Pancreas (tissue), 10 donors: ENCODE measurements around the gene PLEKHA5. TPM values are rescaled to one million over a fixed set of nuclear protein-coding genes. Genes with fewer than 3 reads are reported as not detected.

Source experiments
- ATAC-seq, 4 donors: fragments of 200-7000 bp; cut with Tn5 transposase; one replicate each; pipeline versions ENCODE4 v1.8.0 to v1.9.1; 2020; ENCODE audit warnings: mild to moderate bottlenecking in 4 of 4, moderate library complexity in 4 of 4
- DNase-seq, 6 donors: peaks; one replicate each; pipeline ENCODE4 v3.0.0-alpha.2; 2020
- FAIRE-seq: peaks from 2 replicates; lab custom pipeline; 2012; peaks lifted over from hg19 to GRCh38; lab: Jason Lieb, UNC
- H3K27ac ChIP-seq, 4 donors: fragments of 200-600 bp; sonication (generic); 1 replicate in 3 of 4; 2 replicates in 1 of 4; pipeline versions ENCODE4 v1.5.0 to v1.8.0; 2020
- H3K27me3 ChIP-seq, 4 donors: fragments of 200-600 bp; one replicate each; pipeline ENCODE4 v1.8.0; 2021
- H3K36me3 ChIP-seq, 3 donors: fragments of 200-600 bp; sonication (generic) in 1 of 3; one replicate each; pipeline versions ENCODE4 v1.5.0 to v1.8.0; 2020 to 2021
- H3K4me1 ChIP-seq, 3 donors: fragments of 200-600 bp; one replicate each; pipeline ENCODE4 v1.8.0; 2021
- H3K4me3 ChIP-seq, 4 donors: fragments of 200-600 bp; sonication (generic) in 2 of 4; one replicate each; pipeline versions ENCODE4 v1.5.0 to v1.8.0; 2020 to 2021
- H3K9me3 ChIP-seq, 4 donors: fragments of 200-600 bp; one replicate each; pipeline ENCODE4 v1.8.0; 2021
- CTCF ChIP-seq, 4 donors: fragments of 200-600 bp; sonication (generic) in 3 of 4; IDR thresholded peaks; one replicate each; pipeline versions ENCODE4 v1.5.0 to v1.8.0; 2021; ENCODE audit warnings: antibody characterized with exemption in 4 of 4
- WGBS, 2 donors: extraction: QIAGEN DNeasy Blood & Tissue Kit; methylation state at CpG; one replicate each; pipeline ENCODE4 v1.1.7; 2013; 5-methylcytosine and 5-hydroxymethylcytosine counted together
- intact Hi-C, 3 donors: fragments of 100-400 bp; cut with DNase I; formaldehyde crosslinking; loops; one replicate each; pipeline versions ENCODE4 v1.11.1 to v1.14.2; 2022
- polyA plus RNA-seq, 2 donors: library from polyadenylated mRNA; stranded (reverse); fragments of 200-250 nt; gene quantifications; one replicate each; pipeline ENCODE4 v1.2.3, GENCODE V29; 2013
- total RNA-seq, 6 donors: library from RNA; stranded (reverse); fragmentation: NEBNext Ultra II Directional in 4 of 6; extraction: Animal tissue kit (Norgen Biotek cat#: 25700) in 4 of 6; gene quantifications; one replicate each; pipeline versions ENCODE4 v1.2.1 to v1.2.4, GENCODE V29; 2021 to 2023
- donor health status: healthy with polysubstance abuse.
- donor health status: DM: no; HTN: no; CAD: no; lungs with moderate emphysema.
- donor health status: DM: no; HTN: no; CAD: no.
- donor health status: control.
- donor health status: control.
- donor health status: Bipolar disorder and iron deficiency.
- donor health status: DM: yes; HTN: yes; CAD: no.
- donor health status: DM: no; HTN: no; CAD: no.
- donor health status: DM: no; HTN: no; CAD: no.
- donor health status: DM: yes; HTN: yes; CAD: no.

PLEKHA5 gene
- total and polyA plus RNA-seq, 8 donors: 10.3 to 26.4 (median 17.5) TPM

GRCh38 chr12:19239102-19239501 lies 109.6 kb downstream of the PLEKHA5 start:
- Histone ChIP-seq H3K4me3 (no peak overlapping the region), H3K36me3 (no peaks in the 10 kb centered on the region), H3K4me1 (peaks cover 0 to 12% (median 4%) of the 10 kb centered on the region in 3 donors), H3K9me3 (no peaks in the 10 kb centered on the region), H3K27ac (no peak overlapping the region), H3K27me3 (no peaks in the 10 kb centered on the region)
- no peak for TF ChIP-seq CTCF (IDR thresholded peaks at IDR 0.05)
- WGBS, 2 donors: 75 to 82% methylated on average over 5 of the region's 5 CpGs
- no peak for FAIRE-seq
- ATAC-seq: no peak
- DNase-seq: no peak
- intact Hi-C loops: no loop called here

- Histone ChIP-seq H3K36me3 (no peaks in the 10 kb centered on the region), H3K9me3 (no peaks in the 10 kb centered on the region), H3K27ac (no peak overlapping the region), H3K4me1 (peaks cover 0 to 6% (median 0%) of the 10 kb centered on the region in 3 donors), H3K4me3 (no peak overlapping the region), H3K27me3 (no peaks in the 10 kb centered on the region)
- FAIRE-seq (no peak), DNase-seq (no peak), ATAC-seq (no peak)
- intact Hi-C loops: no loop called here
- TF ChIP-seq CTCF (IDR thresholded peaks at IDR 0.05): no peak
- WGBS, 2 donors: 62 to 65% methylated on average over 6 of the region's 6 CpGs
Measured at GRCh38 chr12:19239616-19240234, 110.2 kb downstream of the PLEKHA5 start.

GRCh38 chr12:19242581-19242980 lies 113.0 kb downstream of the PLEKHA5 start:
- no peak for DNase-seq
- H3K4me3 ChIP-seq: no peak overlapping the region
- H3K9me3 ChIP-seq: no peaks in the 10 kb centered on the region
- ATAC-seq: no peak
- peaks cover 0 to 4% (median 0%) of the 10 kb centered on the region in 3 donors for H3K4me1 ChIP-seq
- no peaks in the 10 kb centered on the region for H3K36me3 ChIP-seq
- intact Hi-C loops: no loop called here
- FAIRE-seq: no peak
- H3K27ac ChIP-seq: no peak overlapping the region
- no peaks in the 10 kb centered on the region for H3K27me3 ChIP-seq
- no peak for TF ChIP-seq CTCF (IDR thresholded peaks at IDR 0.05)

- WGBS, 2 donors: 91 to 93% methylated on average over 2 of the region's 2 CpGs
- intact Hi-C loops: no loop called here
- Histone ChIP-seq H3K27ac (no peak overlapping the region), H3K9me3 (no peaks in the 10 kb centered on the region), H3K4me1 (peaks cover 0 to 3% (median 0%) of the 10 kb centered on the region in 3 donors), H3K27me3 (no peaks in the 10 kb centered on the region), H3K36me3 (no peaks in the 10 kb centered on the region), H3K4me3 (no peak overlapping the region)
- DNase-seq (no peak), FAIRE-seq (no peak), ATAC-seq (no peak)
- TF ChIP-seq CTCF (IDR thresholded peaks at IDR 0.05): no peak
Measured at GRCh38 chr12:19243551-19243950, 114.0 kb downstream of the PLEKHA5 start.

GRCh38 chr12:19244312-19244711 lies 114.8 kb downstream of the PLEKHA5 start:
- H3K9me3 ChIP-seq: no peaks in the 10 kb centered on the region
- H3K4me3 ChIP-seq: no peak overlapping the region
- no peaks in the 10 kb centered on the region for H3K27me3 ChIP-seq
- ATAC-seq: peak in 1 of 4 donors; percentile 38
- peaks cover 0 to 3% (median 0%) of the 10 kb centered on the region in 3 donors for H3K4me1 ChIP-seq
- no peak for TF ChIP-seq CTCF (IDR thresholded peaks at IDR 0.05)
- intact Hi-C loops: no loop called here
- FAIRE-seq: no peak
- no peak overlapping the region for H3K27ac ChIP-seq
- H3K36me3 ChIP-seq: no peaks in the 10 kb centered on the region
- no peak for DNase-seq
